ENCODE data around the gene IRX3.

DNA sequence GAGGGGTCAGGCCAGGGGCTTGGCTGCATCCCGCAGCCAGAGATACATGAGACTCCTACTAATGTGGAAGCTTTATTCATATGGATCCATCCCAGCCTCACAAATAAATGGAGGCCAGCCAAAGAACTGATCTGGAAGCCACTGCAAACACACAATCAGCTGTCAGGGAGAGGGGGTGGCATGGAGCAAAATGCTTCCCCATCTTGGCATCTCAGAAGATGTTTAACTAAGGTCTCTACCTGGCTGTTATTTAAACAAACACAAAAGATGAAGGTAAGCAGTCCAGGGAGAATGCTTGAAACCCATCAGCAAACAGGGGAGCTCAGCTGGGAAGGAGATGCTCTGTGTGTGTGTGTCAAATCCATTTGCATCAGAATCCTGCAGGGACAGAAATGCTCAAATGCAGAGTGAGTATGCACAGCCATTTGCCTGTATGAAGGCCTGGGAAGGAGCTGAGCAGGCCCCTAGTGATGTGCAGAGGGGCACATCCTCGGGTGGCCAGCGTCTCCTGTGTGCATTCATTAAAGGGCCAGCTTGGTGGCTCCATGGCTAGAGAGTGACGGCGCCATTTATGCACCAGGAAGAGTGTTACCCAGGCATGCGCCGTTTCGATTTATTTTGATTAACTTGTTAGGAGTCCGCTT is 34.2 kb upstream of the IRX3 start:
- TF ChIP-seq CTCF (IDR thresholded peaks at IDR 0.05): no peak
- no peak for TF ChIP-seq POLR2A (IDR thresholded peaks at IDR 0.05)
- no peak for TF ChIP-seq POLR2AphosphoS5 (IDR thresholded peaks at IDR 0.05)

All from breast epithelium (tissue), 3 donors.